VCaP (cell line): Measurements from ENCODE around the gene TTC34.

Source experiments
- H3K27ac ChIP-seq: fragments of 450-650 bp; 2 replicates; pipeline ENCODE4 v1.5.1; 2017
- TF ChIP-seq, protein P1 (sequence below): fragments of 450-650 bp; conservative IDR thresholded peaks from 2 replicates; pipeline ENCODE4 v1.5.1; 2017; ENCODE audit warnings: mild to moderate bottlenecking, moderate library complexity

Gene TTC34

DNA sequence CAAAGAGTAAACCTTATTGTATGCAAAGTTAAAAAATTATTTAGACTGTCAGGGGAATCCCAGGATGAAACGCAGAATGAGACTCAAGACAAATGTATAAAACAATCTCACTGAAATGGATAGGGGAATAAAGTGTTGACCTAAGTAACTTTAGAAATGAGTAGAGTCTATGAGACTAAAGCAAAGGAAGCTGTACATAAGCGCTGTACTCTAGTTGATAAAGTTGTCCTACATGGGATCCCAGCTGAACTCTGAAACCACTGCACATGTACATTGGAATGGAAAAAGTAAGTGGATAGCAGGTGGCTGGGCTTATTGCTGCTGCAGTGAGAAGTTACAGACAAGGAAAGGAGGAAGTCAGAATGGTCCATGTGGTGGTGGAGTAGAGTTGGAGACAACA is 187.3 kb downstream of the TTC34 start:
- TF ChIP-seq, protein P1, sequence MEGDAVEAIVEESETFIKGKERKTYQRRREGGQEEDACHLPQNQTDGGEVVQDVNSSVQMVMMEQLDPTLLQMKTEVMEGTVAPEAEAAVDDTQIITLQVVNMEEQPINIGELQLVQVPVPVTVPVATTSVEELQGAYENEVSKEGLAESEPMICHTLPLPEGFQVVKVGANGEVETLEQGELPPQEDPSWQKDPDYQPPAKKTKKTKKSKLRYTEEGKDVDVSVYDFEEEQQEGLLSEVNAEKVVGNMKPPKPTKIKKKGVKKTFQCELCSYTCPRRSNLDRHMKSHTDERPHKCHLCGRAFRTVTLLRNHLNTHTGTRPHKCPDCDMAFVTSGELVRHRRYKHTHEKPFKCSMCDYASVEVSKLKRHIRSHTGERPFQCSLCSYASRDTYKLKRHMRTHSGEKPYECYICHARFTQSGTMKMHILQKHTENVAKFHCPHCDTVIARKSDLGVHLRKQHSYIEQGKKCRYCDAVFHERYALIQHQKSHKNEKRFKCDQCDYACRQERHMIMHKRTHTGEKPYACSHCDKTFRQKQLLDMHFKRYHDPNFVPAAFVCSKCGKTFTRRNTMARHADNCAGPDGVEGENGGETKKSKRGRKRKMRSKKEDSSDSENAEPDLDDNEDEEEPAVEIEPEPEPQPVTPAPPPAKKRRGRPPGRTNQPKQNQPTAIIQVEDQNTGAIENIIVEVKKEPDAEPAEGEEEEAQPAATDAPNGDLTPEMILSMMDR = no peak
- no peak overlapping the region for H3K27ac ChIP-seq

DNA sequence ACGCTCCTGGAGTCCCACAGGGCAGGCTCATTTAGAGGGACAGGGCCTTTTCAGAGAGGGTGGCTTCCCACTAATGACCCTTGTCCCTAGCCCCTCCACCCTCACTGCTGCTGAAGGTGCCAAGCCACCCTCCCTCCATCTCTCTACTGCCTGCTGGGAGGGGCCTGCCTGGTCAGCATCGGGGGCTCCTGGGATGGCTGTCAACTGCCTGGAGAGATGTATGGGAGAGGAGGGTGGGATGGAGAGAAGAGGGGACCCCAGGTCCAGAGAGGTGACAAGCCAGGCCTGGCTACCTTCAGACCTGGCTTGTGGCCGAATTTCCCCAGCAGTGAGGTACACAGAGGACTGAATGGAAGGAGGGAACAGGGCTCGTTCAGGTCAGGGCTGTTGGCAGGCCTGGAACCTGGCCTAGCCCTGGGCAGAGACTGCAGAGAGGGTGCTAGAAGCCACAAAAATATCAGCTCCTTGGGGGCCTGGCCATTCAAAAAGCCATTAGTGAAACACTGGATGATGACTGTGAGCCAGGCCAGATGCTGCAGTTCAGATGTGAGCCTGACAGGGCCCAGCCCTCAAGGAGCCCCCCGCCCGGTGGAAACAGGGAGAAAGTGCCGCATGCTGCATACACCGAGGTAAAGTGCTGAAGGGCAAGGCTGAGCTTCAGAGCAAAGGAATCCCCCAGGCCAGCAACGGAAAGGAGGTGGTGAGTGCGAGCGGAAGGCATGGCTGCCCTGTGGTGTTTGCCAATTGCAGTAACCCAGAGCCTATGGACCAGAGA is 188.7 kb downstream of the TTC34 start:
- H3K27ac ChIP-seq = no peak overlapping the region
- TF ChIP-seq, protein P1 = no peak

DNA sequence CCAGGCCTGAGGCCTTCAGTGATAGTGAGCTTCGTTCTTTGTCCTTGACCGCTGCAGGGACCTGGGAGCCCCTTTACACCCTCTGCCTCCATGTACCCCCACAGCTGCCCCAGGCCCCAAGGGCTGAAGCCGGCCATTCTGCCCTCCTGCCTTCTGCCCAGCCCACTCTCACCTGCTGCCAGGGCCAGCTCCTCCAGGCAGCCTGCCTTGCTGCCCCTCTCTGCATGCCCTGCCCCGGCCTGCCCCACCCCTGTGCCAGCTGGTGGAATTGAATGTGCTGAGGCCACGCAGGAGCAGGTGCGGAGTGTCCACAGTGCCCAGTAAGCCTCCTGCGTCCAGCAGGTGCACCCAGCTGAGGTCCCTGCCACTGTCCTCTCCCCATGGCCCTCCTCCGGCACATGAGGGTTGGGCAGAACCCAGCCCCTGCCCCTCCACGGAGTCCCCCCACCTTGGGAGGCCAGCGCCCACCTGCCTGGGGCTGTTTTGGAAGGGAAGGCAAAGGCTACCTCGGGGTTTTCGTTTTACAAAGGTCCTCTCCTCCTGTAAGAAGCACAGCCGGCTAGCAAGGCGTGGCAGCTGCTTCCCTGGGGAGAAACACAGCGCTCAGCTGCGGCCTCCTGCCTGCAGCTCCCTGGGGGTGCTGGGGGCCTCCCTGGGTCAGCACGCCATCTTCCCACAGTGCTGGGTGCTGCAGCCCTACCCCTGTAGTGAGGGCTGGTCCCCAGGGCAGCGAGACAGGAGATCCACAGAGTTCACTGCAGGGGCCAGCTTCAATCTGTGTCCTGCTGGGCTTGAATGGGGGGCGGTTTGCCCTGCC is 189.7 kb downstream of the TTC34 start:
- TF ChIP-seq, protein P1 = no peak
- H3K27ac ChIP-seq = no peak overlapping the region

DNA sequence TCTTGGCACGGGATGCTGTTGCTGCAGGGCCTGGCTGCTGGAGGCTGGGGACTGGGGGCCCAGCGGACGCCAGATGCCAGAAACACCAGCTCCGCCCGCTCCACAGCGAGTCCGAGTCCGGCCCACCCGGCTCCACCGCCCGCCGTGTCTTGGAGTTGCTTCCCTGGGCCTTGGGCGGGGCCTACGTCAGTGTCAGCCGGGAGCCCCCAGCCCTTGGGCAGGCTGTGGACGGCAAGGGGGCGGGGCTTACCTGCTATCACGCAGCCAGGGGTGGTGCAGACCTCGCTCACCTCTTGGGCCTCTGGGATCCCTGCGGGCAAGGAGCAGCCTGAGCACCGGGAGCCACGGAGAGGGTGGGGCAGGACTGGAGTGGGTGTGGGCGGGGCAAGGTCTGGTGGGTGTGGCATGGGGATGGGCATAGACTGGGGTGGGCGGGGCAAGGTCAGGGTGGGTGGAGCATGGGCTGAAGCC is 190.4 kb downstream of the TTC34 start:
- no peak overlapping the region for H3K27ac ChIP-seq
- TF ChIP-seq, protein P1 = no peak

DNA sequence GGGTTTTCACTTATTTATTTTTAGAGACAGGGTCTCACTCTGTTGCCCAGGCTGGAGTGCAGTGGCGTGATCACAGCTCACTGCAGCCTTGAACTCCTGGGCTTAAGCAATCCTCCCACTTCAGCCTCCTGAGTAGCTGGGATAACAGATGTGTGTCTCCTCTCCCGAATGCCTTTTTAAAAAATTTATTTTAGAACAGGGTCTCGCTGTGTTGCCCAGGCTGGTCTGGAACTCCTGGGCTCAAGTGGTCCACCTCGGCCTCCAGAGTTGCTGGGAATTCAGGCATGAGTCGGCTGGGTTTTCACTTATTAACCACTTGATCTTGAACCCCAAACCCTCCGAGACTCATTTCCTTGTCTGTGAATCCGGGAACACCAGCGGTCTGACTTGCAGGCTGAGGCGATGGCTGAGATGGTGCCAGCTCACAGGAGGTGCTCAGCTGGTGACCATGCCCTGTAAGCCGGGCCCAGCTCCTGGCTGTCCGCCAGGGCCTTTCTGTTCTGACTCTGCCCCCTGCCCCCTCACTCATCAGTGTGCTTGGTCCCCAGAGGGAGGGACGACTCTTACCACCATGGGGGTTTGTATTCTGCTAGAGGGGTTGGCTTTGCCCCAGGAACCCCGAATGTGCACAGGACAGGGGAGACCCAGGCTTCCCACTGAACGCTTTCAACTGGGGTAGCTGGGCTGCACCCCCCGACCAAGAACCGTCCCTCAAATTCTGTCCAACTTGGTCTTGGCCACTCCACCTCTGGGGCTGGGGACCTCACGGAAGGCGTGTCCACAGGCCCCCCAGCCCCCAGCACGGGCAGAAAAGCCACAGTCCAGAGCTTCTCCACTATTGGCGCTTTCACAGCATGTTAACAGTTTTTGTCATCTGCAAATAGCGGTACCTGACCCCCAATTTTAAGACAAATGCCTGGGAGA is 191.2 kb downstream of the TTC34 start:
- TF ChIP-seq, protein P1 = no peak
- H3K27ac ChIP-seq = no peak overlapping the region

DNA sequence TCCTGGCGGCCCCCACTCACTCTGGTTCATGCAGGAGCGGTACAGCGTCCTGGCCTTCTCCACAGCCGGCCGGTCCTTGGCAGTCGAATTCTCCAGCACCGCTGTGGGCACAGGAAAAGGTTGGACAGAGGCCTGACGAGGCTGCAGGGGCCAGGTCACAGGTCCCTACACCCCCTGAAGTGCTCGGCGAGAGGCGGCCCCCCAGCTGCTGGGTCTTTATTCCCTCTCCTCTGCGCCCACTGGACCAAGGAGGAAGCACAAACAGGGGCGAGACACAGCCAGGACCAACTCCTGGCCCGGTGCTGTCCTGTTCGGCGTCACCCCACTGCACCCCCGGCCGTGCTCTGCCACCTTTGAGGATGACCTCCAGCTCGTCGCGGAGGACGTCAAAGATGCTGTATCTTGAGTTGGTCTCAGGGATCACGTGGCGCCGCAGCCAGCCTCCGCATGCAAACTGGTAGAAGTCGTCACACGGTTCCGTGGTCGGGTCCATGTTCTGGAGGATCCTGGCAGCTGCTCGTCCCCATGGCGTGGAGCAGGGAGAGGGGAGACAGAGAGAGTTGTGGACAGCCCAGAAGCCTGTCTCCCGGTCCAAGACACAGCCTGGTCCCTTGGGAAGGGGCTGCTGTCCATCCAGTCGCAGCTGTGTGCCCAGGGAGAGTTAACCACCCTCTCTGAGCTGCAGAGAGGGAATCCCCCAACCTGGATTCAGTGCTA is 192.0 kb downstream of the TTC34 start:
- TF ChIP-seq, protein P1 = no peak
- no peak overlapping the region for H3K27ac ChIP-seq
